GM12873 (cell line): ENCODE measurements around the gene SPINK2.

Experiments used
- CTCF ChIP-seq: IDR thresholded peaks from 2 replicates; pipeline ENCODE4 v1.5.1; 2012; ENCODE audit warnings: low read depth, mild to moderate bottlenecking, moderate library complexity, low read length, control low read depth; ENCODE audit not compliant: insufficient read depth; ENCODE audit errors: missing control alignments

SPINK2 gene

GRCh38 chr4:56818797-56819196 is 2.7 kb downstream of the SPINK2 start:
- no peak for TF ChIP-seq CTCF

GRCh38 chr4:56817840-56818491 is 3.5 kb downstream of the SPINK2 start:
- no peak for TF ChIP-seq CTCF

GRCh38 chr4:56806666-56807065 is 14.8 kb downstream of the SPINK2 start:
- no peak for TF ChIP-seq CTCF

- no peak for TF ChIP-seq CTCF
Measured at GRCh38 chr4:56804551-56804950, 16.9 kb downstream of the SPINK2 start.

- TF ChIP-seq CTCF, result no peak
Measured at GRCh38 chr4:56803471-56803870, 18.0 kb downstream of the SPINK2 start.

- TF ChIP-seq CTCF, result peak; percentile 93
Measured at GRCh38 chr4:56799824-56800756, 21.4 kb downstream of the SPINK2 start.

- no peak for TF ChIP-seq CTCF
Measured at GRCh38 chr4:56799161-56799759, 22.2 kb downstream of the SPINK2 start.
